SU-DHL-6 (cell line): ENCODE results near the gene NPSR1.

Experiments used
- CTCF ChIP-seq: fragments of 200-600 bp; sonication (generic); IDR thresholded peaks from one replicate; pipeline ENCODE4 v1.5.1; 2017; ENCODE audit warnings: antibody characterized with exemption, mild to moderate bottlenecking, low read length, moderate library complexity; ENCODE audit not compliant: insufficient read depth, poor library complexity, severe bottlenecking
- EZH2phosphoT487 ChIP-seq: fragments of 200-600 bp; sonication (generic), shearing (Covaris generic); conservative IDR thresholded peaks from 2 replicates; pipeline ENCODE4 v1.6.1; 2018; ENCODE audit warnings: mild to moderate bottlenecking, antibody characterized with exemption, low read length, moderate library complexity, mixed read lengths

GRCh38 chr7:34747176-34747781 lies 89.3 kb downstream of the NPSR1 start:
- TF ChIP-seq CTCF (no peak), EZH2phosphoT487 (no peak)
